Upper lobe of left lung (tissue), 4 donors: Measurements from ENCODE around the gene CDC45.

ENCODE experiments used
- POLR2A ChIP-seq, 4 donors: fragments of 450-650 bp; IDR thresholded peaks; one replicate each; pipeline ENCODE4 v1.5.1; 2016 to 2017; ENCODE audit warnings: antibody characterized with exemption in 4 of 4, mild to moderate bottlenecking in 2 of 4
- POLR2AphosphoS5 ChIP-seq, 2 donors: sonication (generic); formaldehyde crosslinking; IDR thresholded peaks; one replicate each; pipeline ENCODE4 v1.5.1; 2017; ENCODE audit warnings: antibody characterized with exemption in 2 of 2
- TF ChIP-seq, protein P1 (sequence below), 6 experiments: fragments of 450-650 bp in 4 of 6; fragments of 200-600 bp in 2 of 6; sonication (generic) in 2 of 6; IDR thresholded peaks; one replicate each; pipeline ENCODE4 v1.5.1; 2016 to 2019; ENCODE audit warnings: antibody characterized with exemption in 6 of 6

DNA sequence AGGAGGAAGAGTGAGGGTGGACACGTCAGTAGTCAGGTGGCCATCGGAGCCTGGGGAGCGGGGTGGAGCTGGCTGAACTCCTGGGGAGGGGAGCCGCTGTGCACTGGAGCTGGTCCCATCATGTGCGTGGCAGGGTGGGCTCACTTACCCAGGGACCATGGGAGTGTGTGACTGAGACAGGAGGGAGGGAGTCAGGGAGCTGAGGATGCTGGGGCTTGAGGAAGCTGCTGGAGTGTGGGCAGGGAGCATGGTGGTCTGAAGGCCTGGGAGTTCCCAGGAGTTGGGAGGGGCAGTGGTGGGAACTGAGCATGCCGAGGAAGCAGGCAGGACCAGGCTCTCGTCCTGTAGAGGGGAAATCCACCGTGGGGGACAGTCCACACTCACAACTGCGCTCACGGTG is 26.5 kb downstream of the CDC45 start:
- TF ChIP-seq, protein P1, sequence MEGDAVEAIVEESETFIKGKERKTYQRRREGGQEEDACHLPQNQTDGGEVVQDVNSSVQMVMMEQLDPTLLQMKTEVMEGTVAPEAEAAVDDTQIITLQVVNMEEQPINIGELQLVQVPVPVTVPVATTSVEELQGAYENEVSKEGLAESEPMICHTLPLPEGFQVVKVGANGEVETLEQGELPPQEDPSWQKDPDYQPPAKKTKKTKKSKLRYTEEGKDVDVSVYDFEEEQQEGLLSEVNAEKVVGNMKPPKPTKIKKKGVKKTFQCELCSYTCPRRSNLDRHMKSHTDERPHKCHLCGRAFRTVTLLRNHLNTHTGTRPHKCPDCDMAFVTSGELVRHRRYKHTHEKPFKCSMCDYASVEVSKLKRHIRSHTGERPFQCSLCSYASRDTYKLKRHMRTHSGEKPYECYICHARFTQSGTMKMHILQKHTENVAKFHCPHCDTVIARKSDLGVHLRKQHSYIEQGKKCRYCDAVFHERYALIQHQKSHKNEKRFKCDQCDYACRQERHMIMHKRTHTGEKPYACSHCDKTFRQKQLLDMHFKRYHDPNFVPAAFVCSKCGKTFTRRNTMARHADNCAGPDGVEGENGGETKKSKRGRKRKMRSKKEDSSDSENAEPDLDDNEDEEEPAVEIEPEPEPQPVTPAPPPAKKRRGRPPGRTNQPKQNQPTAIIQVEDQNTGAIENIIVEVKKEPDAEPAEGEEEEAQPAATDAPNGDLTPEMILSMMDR (IDR thresholded peaks at IDR 0.05) = no peak
- TF ChIP-seq POLR2AphosphoS5 (IDR thresholded peaks at IDR 0.05) (no peak), POLR2A (IDR thresholded peaks at IDR 0.05) (no peak)
